HEK293T (cell line): ENCODE measurements around the gene USP33.

Experiments
- BHLHE40 ChIP-seq: fragments of 450-650 bp; IDR thresholded peaks from 2 replicates; pipeline ENCODE4 v1.6.1; 2016; ENCODE audit warnings: mild to moderate bottlenecking, moderate library complexity, borderline replicate concordance
- CTBP1 ChIP-seq: fragments of 450-650 bp; IDR thresholded peaks from 2 replicates; pipeline ENCODE4 v1.6.1; 2016; ENCODE audit warnings: borderline replicate concordance
- FOXA1 ChIP-seq: fragments of 450-650 bp; IDR thresholded peaks from 2 replicates; pipeline ENCODE4 v1.6.1; 2016; ENCODE audit warnings: mild to moderate bottlenecking
- FOXM1 ChIP-seq: fragments of 450-650 bp; IDR thresholded peaks from 2 replicates; pipeline ENCODE4 v1.6.1; 2017; ENCODE audit warnings: mild to moderate bottlenecking, borderline replicate concordance
- HDGF ChIP-seq: fragments of 450-650 bp; IDR thresholded peaks from 2 replicates; pipeline ENCODE4 v1.6.1; 2017; ENCODE audit warnings: antibody characterized with exemption, borderline replicate concordance
- NFRKB ChIP-seq: fragments of 450-650 bp; IDR thresholded peaks from 2 replicates; pipeline ENCODE4 v1.6.1; 2016; ENCODE audit warnings: mild to moderate bottlenecking, moderate library complexity
- SP1 ChIP-seq: fragments of 450-650 bp; IDR thresholded peaks from 2 replicates; pipeline ENCODE4 v1.6.1; 2017
- TARDBP ChIP-seq: fragments of 450-650 bp; IDR thresholded peaks from 2 replicates; pipeline ENCODE4 v1.6.1; 2016
- ZNF384 ChIP-seq: fragments of 450-650 bp; IDR thresholded peaks from 2 replicates; pipeline ENCODE4 v1.6.1; 2016
- TF ChIP-seq, protein P1 (sequence below): fragments of 450-650 bp; IDR thresholded peaks from 2 replicates; pipeline ENCODE4 v1.6.1; 2016

DNA sequence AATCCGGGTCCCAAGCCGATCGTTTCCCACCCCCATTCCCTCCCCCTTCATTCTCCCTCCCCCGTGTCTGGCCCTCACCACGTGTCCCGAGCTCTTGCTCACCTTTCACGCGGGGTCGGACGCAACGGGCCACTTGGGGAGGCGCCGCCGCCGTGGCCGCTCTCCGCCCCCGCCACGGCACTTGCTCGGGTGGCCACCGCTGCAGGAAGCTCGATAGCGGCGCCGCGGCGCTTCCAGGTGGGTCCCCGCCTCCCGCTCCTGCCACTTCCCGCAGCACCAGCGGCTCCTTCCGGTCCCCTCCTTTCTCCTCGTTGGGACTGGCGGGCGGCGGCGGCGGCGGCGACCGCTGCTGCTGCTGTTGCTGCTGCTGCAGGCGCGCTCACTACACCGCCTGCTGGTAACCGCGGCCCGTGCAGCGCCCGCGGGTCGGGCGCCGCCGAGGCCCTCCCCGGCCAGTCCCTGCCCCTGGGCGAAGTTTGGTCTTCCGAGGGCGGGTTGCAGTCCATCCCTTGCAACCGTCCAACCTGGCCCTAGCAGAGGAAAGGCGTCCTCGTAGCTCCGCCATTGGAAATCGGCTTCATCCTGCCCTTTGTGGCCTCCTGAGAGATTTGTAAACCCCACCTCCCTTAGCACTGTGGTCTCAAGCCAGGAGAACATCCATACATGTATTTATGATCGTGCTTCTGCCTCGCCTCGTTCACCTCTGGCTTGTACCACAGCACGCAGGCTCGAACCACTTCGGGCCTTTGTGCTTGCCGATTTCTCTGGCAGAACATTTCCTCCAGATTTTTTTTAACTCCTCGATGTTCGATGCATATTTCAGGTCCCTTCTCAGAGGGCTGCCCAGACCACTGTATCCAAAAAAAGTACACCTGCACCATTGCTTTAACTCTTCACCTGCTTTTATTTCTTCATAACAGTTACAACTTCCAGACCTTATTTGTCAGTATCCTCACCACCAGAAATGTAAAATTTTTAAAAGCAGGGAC lies 76.2 kb downstream of the USP33 start:
- TF ChIP-seq CTBP1 (no peak), SP1 (no peak), NFRKB (no peak), FOXM1 (no peak), ZNF384 (no peak), TARDBP (no peak), HDGF (peak; percentile 12; the same call in 1 of the 2 replicates), BHLHE40 (no peak), FOXA1 (no peak)
- TF ChIP-seq, protein P1, sequence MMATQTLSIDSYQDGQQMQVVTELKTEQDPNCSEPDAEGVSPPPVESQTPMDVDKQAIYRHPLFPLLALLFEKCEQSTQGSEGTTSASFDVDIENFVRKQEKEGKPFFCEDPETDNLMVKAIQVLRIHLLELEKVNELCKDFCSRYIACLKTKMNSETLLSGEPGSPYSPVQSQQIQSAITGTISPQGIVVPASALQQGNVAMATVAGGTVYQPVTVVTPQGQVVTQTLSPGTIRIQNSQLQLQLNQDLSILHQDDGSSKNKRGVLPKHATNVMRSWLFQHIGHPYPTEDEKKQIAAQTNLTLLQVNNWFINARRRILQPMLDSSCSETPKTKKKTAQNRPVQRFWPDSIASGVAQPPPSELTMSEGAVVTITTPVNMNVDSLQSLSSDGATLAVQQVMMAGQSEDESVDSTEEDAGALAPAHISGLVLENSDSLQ, result no peak
